ENCODE measurements around the gene UBE2D3.

Gene UBE2D3

DNA sequence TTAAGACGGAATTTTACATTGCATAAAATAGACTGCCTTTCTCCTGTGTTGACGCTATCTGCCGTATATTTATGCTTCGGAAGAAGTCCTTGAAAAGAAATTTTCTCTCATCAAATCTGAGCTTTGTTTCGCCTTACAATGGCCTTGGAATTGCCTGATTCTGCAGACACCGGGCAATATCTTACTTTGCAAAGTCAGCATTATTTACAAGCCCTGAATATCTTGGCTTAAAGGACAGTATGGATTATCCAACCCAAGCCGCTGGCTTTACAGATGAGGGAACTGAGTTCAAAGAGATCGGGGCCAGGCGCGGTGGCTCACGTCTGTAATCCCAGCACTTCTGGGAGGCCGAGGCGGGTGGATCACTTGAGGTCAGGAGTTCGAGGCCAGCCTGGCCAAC, 65.4 kb downstream of the UBE2D3 start:
- no peak overlapping the region for H3K27ac ChIP-seq
- DNase-seq (ENCODE audit: low spot score), result no peak
- TF ChIP-seq, protein P1, sequence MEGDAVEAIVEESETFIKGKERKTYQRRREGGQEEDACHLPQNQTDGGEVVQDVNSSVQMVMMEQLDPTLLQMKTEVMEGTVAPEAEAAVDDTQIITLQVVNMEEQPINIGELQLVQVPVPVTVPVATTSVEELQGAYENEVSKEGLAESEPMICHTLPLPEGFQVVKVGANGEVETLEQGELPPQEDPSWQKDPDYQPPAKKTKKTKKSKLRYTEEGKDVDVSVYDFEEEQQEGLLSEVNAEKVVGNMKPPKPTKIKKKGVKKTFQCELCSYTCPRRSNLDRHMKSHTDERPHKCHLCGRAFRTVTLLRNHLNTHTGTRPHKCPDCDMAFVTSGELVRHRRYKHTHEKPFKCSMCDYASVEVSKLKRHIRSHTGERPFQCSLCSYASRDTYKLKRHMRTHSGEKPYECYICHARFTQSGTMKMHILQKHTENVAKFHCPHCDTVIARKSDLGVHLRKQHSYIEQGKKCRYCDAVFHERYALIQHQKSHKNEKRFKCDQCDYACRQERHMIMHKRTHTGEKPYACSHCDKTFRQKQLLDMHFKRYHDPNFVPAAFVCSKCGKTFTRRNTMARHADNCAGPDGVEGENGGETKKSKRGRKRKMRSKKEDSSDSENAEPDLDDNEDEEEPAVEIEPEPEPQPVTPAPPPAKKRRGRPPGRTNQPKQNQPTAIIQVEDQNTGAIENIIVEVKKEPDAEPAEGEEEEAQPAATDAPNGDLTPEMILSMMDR (IDR thresholded peaks at IDR 0.05), result no peak
- peak overlapping the region; percentile 83 for H3K4me3 ChIP-seq

DNA sequence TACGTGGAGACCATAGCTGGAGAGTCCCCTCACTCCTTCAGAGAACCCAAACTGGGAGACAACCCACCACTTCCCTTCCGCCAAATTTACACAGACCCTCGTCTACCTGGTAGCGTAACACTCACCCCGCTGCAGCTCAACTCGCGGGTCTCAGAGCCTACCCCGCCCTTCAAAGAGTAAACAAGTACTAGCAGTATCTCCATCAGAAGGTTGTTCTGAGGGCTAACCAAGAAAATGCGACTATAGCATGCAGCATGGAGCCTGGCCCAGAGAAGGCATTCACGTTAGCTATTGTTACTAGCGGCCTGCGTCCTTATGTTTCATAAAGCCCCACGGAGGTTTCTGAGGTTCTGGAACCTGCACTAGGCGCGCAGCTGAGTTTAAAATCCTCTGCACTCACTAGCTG, 66.1 kb downstream of the UBE2D3 start:
- peak overlapping the region; percentile 77 to 86 for H3K27ac ChIP-seq

DNA sequence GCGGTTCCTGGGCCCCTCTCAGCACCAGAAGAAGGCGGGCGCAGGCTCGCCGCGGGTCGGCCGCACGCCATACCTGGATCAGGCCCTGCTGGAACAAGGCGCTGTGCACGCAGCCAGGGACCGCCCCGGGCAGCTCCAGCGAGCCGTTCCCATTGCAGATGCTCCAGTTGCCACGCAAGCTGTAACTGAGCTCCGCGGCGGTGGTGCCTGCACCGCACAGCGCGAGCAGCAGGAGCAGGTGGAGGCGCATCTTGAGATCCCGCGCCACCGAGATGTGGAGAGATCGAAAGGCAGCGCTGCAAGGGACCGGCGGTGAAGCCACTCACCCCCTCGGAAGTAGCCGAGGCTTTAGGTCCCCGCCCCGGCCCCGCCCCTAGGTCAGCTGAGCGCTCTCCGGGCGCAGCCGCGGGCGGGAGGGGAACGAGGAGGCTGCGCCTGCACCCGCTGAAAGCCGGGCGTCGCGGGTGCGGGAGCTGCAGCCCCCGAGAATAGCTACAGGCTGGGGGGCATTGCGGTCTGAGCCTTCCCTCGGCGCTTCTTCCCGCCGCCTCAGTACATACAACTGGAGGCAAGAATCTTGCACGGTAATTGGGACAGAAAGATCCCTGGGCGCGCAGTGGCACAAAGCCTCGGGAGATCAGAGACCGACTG, 66.6 kb downstream of the UBE2D3 start, which contains the start of gene MANBA:
Gene MANBA (minus strand): TSS at position 324 of the 651 bp plus-strand sequence. CDS start 74 bp downstream, at position 250.
- H3K27ac ChIP-seq, result peak within 1 kb of the TSS; percentile 77 to 86
- peak within 1 kb of the TSS; percentile 83 for H3K4me3 ChIP-seq
- DNase-seq (ENCODE audit: low spot score), result peak; percentile 87
- TF ChIP-seq, protein P1 (IDR thresholded peaks at IDR 0.05), result no peak

More for the DNA sequence above, 66.1 kb downstream of the UBE2D3 start:
- TF ChIP-seq, protein P1 (IDR thresholded peaks at IDR 0.05), result no peak
- H3K4me3 ChIP-seq, result peak overlapping the region; percentile 83
- no peak for DNase-seq (ENCODE audit: low spot score)

DNA sequence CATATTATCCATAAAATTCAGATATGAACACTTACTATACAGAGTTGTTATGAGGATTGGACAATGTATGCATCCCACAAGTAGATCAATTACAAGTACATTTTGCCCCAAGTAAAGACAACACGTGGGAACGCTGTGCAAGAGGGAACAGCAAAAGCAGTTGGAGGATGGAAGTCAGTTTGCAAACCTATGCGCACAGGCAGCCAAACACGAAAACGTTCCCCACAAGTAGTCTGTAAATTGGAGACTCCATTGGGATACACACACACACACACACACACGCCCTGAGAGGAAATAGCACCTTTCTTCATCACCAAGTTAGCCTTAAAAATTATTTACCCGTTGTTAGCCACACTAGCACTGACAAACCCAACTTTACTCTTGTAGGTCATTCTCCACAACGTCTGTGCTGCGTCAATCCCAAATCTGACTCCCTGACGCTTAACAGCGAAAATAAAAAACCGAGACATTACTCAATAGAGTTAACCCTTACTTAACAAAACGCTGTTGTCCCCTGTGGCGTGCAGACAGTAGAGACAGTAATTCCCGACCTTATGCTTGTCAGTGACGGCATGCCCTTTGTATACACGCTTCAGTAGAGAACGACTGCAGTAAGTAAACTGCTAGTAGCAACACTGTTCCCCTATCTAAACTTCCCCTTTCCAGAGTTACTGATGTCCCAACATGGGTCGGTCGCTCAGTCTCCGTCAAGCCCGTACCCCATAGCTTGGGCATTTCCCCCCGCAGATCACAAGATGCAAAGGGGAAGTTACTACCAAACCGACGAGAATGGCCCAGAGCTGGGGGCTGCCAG, 67.3 kb downstream of the UBE2D3 start:
- Histone ChIP-seq H3K4me3 (peak overlapping the region; percentile 83), H3K27ac (peak overlapping the region; percentile 77 to 86)
- DNase-seq (ENCODE audit: low spot score), result no peak
- TF ChIP-seq, protein P1 (IDR thresholded peaks at IDR 0.05), result no peak

DNA sequence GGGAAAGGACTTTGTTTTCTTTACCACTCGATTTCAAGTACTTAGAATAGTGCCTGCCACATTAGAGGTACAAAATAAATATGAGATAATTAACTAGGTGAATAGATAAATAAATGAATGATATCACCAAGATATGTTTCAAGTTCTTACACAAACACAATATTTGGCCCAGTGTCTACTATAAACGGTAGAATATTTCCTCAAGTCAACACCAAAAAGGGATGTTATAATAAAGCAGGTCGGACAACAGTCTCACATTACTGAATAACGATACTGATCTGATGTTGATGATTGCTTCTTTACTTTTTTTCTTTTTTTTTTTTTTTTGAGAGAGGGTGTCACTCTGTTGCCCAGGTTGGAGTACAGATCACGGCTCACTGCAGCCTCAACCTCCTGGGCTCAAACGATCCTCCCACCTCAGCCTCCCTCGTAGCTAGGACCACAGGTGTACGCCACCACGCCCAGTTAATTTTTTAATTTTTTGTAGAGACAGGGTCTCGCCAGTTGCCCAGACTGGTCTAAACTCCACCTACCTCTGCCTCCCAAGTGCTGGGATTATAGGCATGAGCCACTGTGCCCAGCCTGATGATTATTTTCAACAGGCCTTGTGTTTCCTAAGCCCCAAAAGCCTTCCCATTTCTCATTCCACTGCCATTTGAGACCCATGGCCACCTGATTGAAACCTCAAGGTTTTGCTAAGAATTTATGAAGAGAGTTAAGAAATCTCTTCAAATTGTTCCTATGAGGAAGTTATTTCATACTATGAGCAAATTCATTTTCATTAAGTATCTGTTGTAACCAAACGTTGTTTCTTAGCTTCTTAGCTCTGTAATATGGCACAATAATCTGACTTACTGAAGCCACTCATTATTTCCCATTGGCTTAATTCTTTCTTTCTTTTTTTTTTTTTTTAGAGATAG, 68.8 kb downstream of the UBE2D3 start:
- Histone ChIP-seq H3K27ac (no peak overlapping the region), H3K4me3 (no peak overlapping the region)
- DNase-seq (ENCODE audit: low spot score), result no peak
- TF ChIP-seq, protein P1 (IDR thresholded peaks at IDR 0.05), result no peak

DNA sequence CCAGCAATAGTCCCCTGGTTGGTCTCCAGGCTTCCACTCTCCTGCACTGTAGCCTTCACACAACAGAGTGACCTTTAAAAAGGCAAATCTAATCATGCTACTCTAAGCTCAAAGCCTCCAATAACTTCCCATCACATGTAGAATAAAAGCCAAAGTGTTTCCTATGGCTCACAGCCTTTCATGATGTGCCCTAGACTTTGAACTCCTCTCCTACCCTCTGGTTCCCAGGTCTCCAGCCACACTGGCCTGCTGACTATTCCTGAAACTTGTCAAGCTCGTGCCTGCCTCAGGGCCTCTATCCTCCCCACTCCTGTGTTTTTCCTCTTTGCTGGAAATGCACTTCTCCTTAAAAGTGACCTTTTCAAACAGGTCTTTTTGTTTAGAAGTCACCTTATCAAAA, 69.7 kb downstream of the UBE2D3 start:
- H3K27ac ChIP-seq, result no peak overlapping the region
- TF ChIP-seq, protein P1 (IDR thresholded peaks at IDR 0.05), result no peak
- no peak for DNase-seq (ENCODE audit: low spot score)
- no peak overlapping the region for H3K4me3 ChIP-seq
